Activated CD4-positive, alpha-beta T cell treated with anti-CD3 and anti-CD28 coated beads, Interleukin-2, amount 50 U/mL, for 16 hours (primary cell): ENCODE results near the gene SKAP1.
"Not testable (repeated sequence)": the region's sequence is repeated elsewhere in the genome, so short reads cannot be mapped to it uniquely, and the experiment has no call there.

ENCODE experiments used
- DNase-seq: peaks from one replicate; pipeline ENCODE4 v3.0.0-alpha.2; 2020

SKAP1 gene

DNA sequence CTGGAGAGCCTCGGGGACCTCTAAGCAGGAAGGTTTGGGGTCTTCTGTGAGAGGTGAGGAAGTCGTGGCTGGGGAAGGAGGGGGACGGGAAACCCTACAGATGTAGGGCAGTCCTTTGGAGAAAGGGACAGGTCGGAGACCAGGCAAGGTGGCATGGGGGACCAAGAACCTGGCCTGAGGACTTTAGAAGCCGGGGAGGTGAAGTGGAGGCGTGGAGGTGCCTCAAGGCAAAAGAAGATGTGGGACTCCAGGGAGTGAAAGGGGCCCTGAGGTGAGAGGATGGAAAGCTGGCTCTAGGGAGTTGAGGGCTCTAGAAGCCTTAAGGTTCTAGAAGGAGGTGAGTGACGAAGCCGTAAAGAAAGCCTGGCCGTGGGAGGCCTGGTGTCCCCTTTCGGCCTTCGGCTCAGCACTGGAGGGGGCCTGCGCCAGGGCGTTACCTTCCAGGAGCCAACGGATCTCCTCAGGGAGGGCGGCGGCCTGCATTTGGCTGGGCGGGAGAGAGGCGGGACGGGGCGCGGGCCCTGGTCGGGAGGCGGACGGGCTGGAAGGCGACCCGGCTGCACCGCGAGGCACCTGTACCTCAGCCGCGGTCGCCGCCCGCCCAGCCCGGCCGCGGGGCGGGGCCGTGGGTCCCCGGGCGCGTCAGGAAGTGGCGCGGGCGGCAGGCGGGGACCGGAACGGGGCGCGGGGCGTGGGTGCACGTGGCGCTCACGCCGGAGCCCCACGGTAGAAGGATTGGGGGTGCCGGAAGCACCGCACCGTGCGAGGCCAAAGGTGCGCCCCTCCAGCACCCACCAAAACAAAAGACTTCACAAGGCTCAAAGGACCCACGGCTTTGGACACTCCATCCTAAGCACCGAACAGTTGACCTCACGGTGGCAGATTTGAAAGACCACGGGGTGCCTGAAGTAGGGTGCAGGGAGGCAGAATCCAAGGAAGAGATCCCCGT, at the start of gene SKAP1:
SKAP1 (minus strand) TSS at position 577 of the 949 bp plus-strand sequence.
- peak; percentile 62 for DNase-seq

DNA sequence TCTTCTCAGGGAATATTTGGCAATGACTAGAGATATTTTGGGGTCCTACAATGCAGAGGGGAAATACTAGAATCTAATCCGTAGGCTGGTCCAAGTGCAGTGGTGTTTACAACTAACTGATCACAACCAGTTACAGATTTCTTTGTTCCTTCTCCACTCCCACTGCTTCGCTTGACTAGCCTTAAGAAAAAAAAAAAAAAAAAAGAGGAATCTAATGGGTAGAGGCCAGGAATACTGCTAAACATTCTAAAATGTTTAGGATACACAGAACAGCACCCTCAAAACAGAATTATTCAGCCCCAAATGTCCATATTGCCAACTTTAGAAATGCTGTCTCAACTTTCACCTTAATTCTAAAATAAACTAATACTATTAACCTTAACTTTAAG, 49.0 kb upstream of the SKAP1 start:
- no peak for DNase-seq

DNA sequence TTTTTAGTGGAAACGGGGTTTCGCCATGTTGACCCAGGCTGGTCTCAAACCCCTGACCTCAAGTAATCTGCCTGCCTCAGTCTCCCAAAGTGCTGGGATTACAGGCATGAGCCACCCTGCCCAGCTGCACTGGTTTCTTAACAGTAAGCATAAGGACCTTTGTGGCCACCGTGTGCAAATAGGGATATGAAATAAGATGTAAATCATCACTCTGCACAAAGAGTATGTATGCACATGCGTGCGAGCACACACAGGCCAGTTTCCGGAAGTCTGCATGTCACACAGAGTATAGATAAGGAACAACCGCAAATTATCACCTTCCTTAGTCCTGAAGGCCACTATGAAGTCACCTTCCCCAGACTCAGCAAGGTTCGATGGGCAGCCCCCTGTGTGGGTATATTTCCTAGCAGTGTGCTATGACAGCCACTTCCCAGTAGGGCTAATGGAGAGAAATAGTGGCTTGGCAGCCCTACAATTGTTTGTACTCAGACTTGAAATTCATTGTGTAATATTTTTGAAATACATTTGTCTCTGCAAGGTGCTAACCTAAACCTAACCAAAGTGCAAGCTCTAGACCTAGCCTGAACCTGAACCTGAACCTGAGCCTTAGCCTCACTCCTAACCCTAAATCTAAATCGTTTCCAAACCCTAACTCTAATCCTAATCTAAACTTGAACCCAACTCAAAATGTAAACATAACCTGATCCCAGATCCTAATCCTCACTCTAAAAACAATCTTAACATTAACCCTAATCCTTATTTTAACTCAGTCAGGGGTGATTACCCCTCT, 48.4 kb upstream of the SKAP1 start:
- peak; percentile 74 for DNase-seq

DNA sequence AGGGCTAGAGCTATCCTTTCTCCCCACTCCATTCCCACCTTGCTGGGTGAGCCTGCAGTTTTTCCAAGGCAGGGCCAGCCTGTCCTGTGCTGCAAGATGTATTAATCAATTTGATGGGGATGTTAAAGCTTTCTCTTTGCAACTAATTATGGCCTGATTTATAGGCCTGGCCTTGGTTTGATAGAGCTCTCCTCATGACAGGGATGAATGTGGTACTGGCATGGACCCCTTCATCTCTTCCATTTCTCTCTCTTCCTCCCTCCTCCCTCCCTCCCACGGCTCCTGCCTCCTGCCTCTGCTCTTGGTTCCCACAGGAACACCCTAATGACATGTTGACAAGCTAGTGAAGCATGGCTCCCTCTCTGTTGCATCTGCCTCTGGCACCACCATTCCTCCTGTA, 47.2 kb upstream of the SKAP1 start:
- DNase-seq, result no peak

DNA sequence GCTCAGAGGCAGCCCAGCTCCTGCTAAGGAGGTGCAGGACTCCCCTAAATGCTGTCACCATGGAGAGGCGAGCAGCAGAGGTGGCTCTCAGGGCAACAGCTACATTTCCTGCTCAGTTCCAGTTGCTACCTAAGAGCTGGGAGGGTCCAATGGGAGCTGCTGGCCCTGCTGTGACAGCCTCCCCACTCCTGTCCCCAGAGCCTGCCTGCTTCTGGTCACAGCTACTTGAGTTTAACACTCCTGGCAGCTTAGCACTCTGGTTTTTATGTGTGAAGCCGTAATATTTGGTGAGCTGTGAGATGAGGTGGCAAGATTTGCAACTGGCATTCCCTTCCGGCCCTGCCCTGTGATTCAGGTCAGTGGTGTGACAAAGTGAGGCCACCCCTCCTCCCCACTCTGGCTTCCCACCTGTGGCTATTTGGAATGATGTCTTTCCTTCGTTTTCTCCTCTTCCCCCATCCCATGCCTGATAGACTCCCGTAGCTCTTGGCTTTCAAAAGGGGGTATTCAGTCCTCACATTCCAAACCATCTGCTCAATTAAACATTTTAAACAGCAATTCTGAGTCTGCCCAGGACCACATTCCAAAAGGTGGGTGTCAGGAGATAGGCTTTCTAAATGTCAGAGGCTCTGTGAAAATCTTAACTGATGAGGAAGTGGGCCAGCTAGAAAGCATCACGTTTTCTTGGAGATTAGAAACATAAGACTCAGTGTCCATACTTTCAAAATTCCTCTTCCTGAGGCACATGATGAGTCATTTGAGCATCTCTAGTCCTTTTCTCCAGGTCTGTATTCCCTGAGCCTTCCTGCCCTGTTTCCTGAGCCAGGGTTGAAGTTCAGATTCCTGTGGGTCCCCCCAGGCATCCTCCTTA, 42.6 kb upstream of the SKAP1 start:
- peak; percentile 35 for DNase-seq

DNA sequence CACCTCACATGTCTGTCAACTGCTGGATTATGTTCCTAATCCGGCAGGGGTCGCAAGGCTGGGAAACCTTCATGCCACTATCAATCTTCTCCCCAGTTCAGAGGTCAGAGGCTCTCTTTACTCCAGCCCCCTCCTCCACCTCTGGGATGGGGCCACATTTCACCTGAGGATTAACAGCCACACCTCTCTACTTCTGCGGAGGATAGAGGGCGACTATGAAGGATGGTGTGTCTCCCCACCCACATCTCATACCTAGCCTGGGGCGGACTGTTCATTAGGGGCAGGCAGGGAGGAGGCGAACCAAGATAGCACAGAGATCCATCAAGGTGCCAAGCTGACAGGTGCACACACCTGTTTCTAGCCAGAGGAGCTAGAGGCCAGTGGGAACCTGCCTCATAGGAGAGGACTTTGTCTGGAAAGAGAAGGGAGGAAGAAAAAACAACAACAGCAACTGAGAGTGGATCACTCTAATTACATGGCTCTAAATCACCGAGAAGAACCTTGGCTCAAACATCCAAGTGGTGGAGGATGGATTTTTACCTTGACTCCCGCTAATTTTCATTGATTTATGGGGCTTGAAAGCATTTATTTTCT, 41.9 kb upstream of the SKAP1 start:
- DNase-seq, result no peak

DNA sequence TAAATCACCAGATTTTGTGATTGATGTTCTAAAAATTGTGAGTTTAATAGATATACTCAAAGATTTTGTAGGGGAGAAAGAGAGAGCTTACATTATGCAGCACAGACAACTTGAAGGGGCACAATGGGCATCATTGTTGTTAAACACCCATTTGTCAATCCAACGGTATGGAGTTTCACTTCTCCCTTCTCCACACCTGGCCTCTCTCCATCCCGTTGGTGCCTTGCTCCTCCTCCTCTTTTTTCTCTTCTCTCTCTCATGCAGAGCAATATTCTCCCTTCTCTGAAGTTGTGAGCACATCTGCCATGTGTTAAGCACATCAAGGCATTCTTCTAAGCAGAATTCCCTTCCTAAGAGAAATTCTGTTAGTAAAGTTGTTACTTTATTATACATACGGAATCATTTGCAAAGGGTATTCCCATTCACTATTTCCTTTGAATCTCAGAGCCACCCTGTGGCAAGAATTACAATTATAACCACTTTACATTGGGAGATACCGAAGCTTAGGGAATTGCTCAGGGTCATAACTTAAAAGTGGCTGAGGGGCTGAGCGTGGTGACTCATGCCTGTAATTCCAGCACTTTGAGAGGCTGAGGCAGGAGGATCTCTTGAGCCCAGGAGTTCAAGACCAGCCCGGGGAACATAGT, 40.5 kb upstream of the SKAP1 start:
- DNase-seq, result no peak

DNA sequence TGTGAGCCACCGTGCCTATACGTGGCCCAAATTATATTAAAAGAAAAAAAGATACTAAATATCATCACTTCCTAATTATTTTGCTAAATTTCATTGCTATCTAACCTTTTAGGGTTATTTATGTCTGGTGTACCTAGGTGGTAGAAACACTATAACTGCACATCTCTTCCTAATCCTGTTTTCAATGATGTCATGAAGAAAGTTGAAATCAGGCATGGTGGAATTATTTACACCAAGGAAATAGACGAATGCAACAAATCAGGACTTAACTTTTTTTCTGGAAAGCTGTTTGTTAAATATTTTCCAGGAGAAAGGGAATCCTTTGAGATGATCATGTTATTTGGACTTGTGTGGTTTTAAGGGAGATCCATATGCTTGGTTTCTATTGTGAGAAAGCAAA, 39.2 kb upstream of the SKAP1 start:
- no peak for DNase-seq

DNA sequence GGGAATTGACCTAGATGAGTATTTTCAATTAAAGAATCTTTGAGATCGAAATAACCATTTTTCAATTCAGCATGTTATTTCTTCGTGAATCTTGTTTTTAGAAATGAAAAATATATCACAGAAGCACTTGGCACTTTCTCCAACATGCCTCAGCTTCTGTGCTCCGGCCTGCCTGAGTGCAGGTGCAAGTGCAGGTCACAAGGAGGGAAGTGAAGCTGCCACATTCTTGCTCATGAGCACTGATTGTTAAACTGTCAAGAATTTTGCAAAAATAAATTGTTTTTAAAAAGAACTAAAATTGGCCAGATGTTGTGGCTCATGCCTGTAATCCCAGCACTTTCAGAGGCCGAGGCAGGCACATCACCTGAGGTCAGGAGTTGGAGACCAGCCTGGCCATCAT, 38.3 kb upstream of the SKAP1 start:
- no peak for DNase-seq

DNA sequence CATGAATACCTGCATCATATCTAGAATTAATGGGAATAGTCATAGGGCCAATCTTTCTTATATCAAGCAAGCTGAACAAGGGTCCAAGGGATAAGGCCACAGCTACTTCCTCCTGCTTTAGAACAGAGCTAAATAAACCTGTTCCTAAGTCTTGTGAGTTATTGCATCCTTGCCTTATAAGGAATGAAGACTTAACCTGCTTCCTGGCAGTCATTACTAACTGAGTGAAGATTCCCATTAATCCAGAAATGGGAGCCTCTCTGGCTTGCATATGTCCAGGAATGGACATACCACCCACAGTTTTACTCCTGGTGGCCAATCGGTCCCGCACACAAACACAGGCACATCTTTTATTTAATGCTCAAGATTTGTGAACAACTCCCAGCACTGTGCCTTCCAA, 35.9 kb upstream of the SKAP1 start:
- no peak for DNase-seq

DNA sequence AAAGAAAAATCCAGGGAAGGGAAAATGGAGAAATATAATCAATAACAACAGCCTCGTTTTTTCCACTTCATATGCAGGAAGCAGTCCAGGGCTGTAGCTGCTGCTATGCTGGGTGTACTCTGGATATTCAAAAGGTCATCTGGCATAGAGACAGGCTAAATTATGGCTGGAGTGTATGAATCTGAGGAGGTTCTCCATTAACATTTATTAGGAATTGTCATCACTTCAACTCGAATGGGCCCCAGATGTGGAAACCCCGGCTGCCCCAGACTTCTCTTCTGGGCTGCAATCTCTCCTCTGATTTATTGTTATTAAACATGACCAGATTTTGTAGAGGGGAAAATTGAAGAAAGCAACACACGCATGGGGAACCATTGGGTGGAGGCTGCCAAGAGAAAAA, 33.5 kb upstream of the SKAP1 start:
- DNase-seq, result no peak

DNA sequence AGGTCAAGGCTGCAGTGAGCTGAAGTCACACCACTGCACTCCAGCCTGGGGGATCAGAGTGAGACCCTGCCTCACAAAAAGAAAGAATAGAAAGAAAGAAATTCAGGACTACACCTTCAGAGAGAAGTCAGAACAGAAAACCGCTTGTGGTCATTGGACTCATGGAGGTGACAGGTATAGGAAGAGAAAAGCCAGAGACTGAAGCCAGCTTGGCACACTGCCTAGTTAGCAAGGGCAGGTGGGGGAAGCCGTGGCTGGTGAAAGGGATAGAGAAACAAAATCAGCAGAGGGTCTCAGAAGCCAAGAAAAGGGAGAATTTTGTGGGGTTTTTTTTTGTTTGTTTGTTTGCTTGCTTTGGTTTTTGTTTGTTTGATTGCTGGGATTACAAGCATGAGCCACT, 32.9 kb upstream of the SKAP1 start:
- no peak for DNase-seq

DNA sequence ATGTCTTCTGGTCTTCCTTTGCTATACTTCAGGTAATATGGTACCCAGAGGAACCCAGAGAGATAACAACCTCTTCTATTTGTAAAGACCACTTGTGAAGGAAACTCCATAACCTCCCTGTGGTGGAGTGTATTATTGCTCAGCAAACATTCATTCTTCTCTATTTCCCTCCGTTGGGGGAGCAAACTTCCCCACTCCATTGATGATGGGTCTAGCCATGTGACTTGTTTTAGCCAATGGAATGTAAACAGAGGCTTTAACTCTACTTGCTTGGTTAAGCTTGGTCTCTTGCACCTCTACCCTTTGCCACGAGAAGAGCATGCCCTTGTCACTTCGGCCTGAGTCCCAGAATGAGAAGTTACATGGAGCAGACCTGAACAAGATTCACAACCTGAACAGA, 30.0 kb upstream of the SKAP1 start:
- DNase-seq, result no peak

DNA sequence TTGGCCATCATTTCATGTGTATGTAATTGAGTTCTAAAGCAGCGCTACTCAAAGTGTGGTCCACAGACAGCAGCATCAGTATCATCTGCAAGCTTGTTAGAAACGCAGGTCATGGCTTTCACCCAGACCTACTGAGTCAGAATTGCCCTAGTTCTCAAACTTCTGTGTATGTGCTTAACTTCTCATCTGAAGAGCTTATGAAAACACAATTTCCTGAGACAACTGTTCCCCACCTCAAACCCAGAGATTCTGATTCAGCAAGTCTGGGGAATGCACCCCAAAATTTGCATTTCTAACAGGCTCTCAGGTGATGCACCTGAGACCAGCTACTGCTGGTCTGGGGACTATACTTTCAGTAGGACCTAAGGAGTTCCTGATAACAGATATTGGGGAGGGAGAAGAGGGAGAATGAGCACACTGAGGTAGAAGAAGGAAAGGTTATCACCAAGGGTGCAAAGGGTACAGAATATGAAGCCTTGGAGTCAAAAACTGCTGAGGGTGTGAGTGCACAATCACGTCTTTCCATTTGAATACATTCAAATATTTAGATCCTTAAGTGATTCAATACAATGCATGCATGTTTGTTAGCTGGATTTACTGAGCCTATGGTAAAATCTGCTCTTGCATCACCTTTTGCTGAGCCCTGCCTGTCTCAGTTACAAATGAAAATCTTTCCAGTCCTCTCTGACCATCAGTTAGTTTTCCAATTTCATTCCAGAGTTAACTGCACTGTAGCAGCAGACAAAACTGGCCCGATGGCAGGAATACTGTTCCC, 29.2 kb upstream of the SKAP1 start:
- DNase-seq, result peak; percentile 80

DNA sequence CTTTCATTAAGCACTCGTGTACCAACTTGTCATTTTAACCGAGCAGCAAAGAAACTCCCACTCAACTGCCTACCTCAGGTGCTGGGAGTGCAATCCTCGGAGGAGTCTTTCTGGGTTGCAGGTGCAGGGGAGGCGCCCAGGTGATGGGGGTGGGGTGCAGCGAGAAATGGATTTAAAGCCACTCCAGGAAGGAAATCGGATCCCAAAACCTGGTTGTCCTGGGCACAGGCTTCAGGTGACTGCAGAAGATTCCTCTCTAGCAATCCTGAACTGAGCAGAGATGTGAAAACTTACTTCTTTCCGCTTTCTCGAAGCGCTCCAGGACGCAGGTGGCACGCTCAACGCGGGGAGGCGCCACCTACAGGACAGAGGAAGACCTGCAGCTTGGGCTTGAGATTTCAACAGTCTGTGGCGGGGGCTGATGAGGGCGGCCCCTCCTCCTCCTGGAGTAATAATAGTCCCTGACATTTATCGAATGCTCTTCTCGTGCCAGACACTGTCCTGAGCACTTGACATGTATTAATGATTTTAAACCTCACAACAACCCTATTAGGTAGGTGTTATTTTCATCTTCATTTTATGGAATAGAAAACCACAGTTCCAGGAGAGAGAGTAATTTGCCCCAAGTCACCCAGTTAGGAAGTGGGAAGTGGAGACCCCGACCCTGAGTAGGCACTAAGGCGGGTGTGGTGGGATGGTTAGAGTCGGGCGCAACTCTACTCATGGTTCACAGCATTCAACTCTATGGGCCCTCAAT, 27.2 kb upstream of the SKAP1 start:
- peak; percentile 84 for DNase-seq

DNA sequence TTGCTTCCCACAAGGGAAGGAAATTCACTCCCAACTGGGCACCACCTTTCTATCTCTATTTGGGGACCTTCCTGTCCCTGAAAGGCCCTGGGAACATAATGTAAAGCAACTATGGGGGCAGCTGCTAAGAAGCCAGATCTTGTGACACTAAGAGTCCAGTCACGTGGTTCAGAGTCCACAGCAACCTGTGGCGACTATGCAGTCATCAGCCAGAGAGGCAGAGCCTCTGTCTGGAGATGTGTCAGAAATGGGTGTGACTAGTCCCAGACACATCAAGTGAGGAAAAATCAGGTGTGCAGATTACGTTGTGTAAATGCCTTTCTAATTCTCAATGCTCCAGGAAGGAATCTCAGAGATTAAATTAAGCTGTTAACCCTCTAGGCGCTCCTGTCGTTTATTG, 26.6 kb upstream of the SKAP1 start:
- peak; percentile 38 for DNase-seq

DNA sequence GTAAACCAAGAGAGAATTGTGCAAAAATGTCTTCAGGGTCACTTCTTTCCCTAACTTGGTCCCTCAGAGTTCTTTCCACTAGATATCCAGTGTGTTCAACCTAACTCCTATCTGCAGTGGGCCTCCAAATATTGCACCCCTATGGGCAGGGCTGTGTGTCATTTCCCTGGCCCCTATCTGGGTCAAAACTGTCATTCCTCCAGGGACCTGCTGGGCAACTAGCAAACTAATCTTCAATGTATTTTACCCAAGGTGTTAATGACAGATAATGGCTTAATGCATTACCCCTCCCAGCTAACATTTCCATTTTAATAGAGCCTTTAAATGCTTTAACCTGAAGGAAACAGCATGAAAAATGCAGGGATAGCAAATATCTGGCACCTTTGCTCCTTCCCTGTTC, 25.8 kb upstream of the SKAP1 start:
- no peak for DNase-seq

DNA sequence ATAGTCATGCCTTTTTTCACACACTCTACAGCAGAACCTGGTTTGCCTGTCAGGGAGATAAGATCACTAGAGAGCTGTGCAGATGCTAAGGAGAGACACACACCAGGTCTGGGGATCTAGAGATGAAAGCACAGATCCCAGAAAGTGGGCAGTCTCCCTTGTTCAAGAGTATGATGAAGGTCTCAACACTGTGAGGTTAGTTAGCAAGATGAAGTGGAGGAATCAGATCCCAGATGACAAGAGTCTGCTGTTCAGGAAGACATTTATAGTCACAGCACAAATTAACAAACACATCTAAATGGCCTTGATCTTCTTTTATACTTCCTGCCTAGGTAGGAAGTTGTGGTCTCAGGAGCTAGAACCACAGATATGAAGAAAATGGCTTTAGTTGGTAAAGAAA, 23.4 kb upstream of the SKAP1 start:
- peak; percentile 45 for DNase-seq

DNA sequence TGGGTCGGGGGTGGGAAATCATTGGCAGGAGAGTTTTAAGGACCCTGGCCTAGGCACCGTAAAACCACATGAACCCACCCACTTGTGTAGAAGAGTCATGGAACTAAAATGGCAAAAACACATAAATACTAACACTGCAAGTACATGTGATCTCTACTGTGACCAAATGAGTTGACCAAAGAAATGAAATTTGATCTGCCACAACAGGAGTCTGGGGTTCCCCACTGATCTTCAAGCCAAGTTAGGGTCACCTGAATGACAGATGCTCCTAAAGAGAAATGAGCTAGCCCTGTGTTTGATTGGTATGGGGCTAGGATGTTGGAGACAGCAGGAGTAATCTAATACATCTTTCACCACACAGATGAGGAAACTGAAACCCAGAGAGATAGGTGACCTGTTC, 21.5 kb upstream of the SKAP1 start:
- DNase-seq, result no peak

DNA sequence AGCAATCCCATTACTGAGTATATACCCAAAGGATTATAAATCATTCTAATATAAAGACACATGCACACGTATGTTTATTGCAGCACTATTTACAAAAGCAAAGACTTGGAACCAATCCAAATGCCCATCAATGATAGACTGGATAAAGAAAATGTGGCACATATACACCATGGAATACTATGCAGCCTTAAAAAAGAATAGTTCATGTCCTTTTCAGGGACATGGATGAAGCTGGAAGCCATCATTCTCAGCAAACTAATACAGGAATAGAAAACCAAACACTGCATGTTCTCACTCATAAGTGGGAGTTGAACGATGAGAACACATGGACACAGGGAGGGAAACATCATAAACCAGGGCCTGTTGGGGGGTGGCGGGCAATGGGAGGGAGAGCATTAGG, 19.3 kb upstream of the SKAP1 start:
- not testable (repeated sequence) for DNase-seq

DNA sequence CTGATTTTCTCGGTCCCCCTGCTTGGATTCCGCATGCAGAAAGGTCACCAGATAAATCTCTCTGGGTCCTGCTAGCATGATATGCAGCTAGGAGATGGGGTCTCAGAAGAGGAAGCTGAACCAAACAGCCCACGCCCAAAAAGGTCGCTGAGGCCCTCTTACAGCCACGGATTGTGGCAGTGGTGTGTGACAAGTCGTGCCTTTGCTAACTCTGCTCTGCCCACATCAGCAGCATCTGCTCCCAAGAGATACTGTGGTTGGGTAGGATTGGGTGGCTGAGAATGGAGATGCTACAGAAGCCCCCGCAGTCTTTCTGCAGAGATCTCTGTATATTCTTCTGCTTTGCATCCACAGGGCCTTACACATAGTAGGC, 15.2 kb upstream of the SKAP1 start:
- DNase-seq, result no peak
